Endothelial cell of umbilical vein (primary cell): ENCODE results near the gene KCNA2. TPM values are rescaled to one million over a fixed set of nuclear protein-coding genes. Genes with fewer than 3 reads are reported as not detected.

ENCODE experiments used
- BruUV-seq: library from RNA; stranded (reverse); fragments of 400-500 nt; replicated peaks from 2 replicates; lab custom pipeline; 2021; lab: Mats Ljungman, UMichigan
- CTCF ChIA-PET: fragments of 300-600, 350-600 bp; sonication (Branson Sonifier 250); formaldehyde crosslinking; loops from one replicate; lab custom pipeline; 2021; ENCODE audit warnings: antibody characterized with exemption, inconsistent platforms; lab: Charles Lee
- POLR2A ChIA-PET: fragments of 300-600, 350-600 bp; sonication (Branson Sonifier 250); formaldehyde crosslinking; loops from one replicate; lab custom pipeline; 2021; ENCODE audit warnings: antibody characterized with exemption, inconsistent platforms; lab: Charles Lee
- DNase-seq: peaks from one replicate; pipeline ENCODE4 v3.0.0-alpha.2; 2011; ENCODE audit warnings: low read depth, low spot score
- FAIRE-seq: peaks from 2 replicates; lab custom pipeline; 2011; peaks lifted over from hg19 to GRCh38; lab: Jason Lieb, UNC
- H2AFZ ChIP-seq: 2 replicates; pipeline ENCODE4 v1.6.0; 2012; ENCODE audit warnings: low read depth, low read length, control low read depth, inconsistent platforms
- H3K27ac ChIP-seq: 2 replicates; pipeline ENCODE4 v1.5.1; 2011; ENCODE audit warnings: low read depth, mild to moderate bottlenecking, control low read depth, low read length, moderate library complexity; ENCODE audit not compliant: insufficient read depth
- H3K27me3 ChIP-seq, 2 experiments: 2 replicates each; pipeline versions ENCODE4 v1.6.0 to v1.6.1; 2011; ENCODE audit warnings: low read length in 2 of 2, mixed read lengths in 1 of 2; ENCODE audit not compliant: control insufficient read depth in 2 of 2, insufficient read depth in 2 of 2
- H3K36me3 ChIP-seq, 2 experiments: 2 replicates in 1 of 2; 3 replicates in 1 of 2; pipeline ENCODE4 v1.5.1; 2011; ENCODE audit warnings: low read length in 2 of 2, mild to moderate bottlenecking in 1 of 2, moderate library complexity in 1 of 2; ENCODE audit not compliant: control insufficient read depth in 2 of 2, insufficient read depth in 2 of 2; ENCODE audit errors: extremely low read depth in 1 of 2
- H3K4me1 ChIP-seq: 3 replicates; pipeline ENCODE4 v1.5.1; 2011; ENCODE audit warnings: mild to moderate bottlenecking, low read length; ENCODE audit not compliant: control insufficient read depth, insufficient read depth; ENCODE audit errors: extremely low read depth
- H3K4me2 ChIP-seq: 2 replicates; pipeline ENCODE4 v1.6.1; 2011; ENCODE audit warnings: low read length, control low read depth, mixed read lengths; ENCODE audit not compliant: insufficient read depth
- H3K4me3 ChIP-seq, 3 experiments: fragments of 200-600 bp in 1 of 3; sonication (generic), shearing (Covaris generic) in 1 of 3; replicated peaks in 1 of 3; 2 replicates each; pipeline ENCODE4 v1.5.1; 2011 to 2016; ENCODE audit warnings: control low read depth in 3 of 3, low read length in 3 of 3, mild to moderate bottlenecking in 2 of 3, inconsistent platforms in 1 of 3, low read depth in 1 of 3, moderate library complexity in 1 of 3; ENCODE audit not compliant: insufficient read depth in 1 of 3
- H3K79me2 ChIP-seq: 2 replicates; pipeline ENCODE4 v1.6.0; 2012; ENCODE audit warnings: low read length, inconsistent platforms; ENCODE audit not compliant: control insufficient read depth, insufficient read depth
- H3K9ac ChIP-seq: replicated peaks from 2 replicates; pipeline ENCODE3; 2011; ENCODE audit warnings: low read length, control low read depth; ENCODE audit not compliant: insufficient read depth; ENCODE audit errors: extremely low read depth
- H3K9me1 ChIP-seq: replicated peaks from 3 replicates; pipeline ENCODE4 v1.6.0; 2011; ENCODE audit warnings: mild to moderate bottlenecking, low read length; ENCODE audit not compliant: control insufficient read depth, insufficient read depth; ENCODE audit errors: extremely low read depth
- H3K9me3 ChIP-seq: replicated peaks from 2 replicates; pipeline ENCODE4 v1.5.1; 2012; ENCODE audit warnings: low read length, inconsistent platforms; ENCODE audit not compliant: control insufficient read depth, insufficient read depth
- H4K20me1 ChIP-seq: replicated peaks from 2 replicates; pipeline ENCODE3; 2011; ENCODE audit warnings: mild to moderate bottlenecking, low read length; ENCODE audit not compliant: control insufficient read depth, insufficient read depth; ENCODE audit errors: extremely low read depth
- CTCF ChIP-seq, 2 donors: IDR thresholded peaks; 1 replicate in 1 of 2; 2 replicates in 1 of 2; pipeline ENCODE4 v1.5.1; 2011; ENCODE audit warnings: low read length in 2 of 2, mild to moderate bottlenecking in 2 of 2, moderate library complexity in 2 of 2, control low read depth in 1 of 2, inconsistent platforms in 1 of 2, low read depth in 1 of 2; ENCODE audit not compliant: insufficient read depth in 1 of 2; ENCODE audit errors: extremely low read depth in 1 of 2
- FOS ChIP-seq: IDR thresholded peaks from 2 replicates; pipeline ENCODE4 v1.6.1; 2011; ENCODE audit warnings: mild to moderate bottlenecking, low read length, moderate library complexity, borderline replicate concordance; ENCODE audit not compliant: insufficient read depth
- JUN ChIP-seq: IDR thresholded peaks from 2 replicates; pipeline ENCODE4 v1.6.1; 2011; ENCODE audit warnings: borderline replicate concordance, low read depth; ENCODE audit not compliant: insufficient read length, insufficient read depth
- MAX ChIP-seq: IDR thresholded peaks from 2 replicates; pipeline ENCODE4 v1.6.1; 2011; ENCODE audit not compliant: insufficient read depth, insufficient read length
- POLR2AphosphoS5 ChIP-seq: IDR thresholded peaks from 2 replicates; pipeline ENCODE4 v1.6.1; 2012; ENCODE audit warnings: low read depth, mild to moderate bottlenecking, control low read depth, low read length, moderate library complexity; ENCODE audit not compliant: insufficient read depth
- dilution Hi-C: fragments of 300-500 bp; cut with MboI; formaldehyde crosslinking; loops from one replicate; pipeline ENCODE4 v1.15.0; 2019; ENCODE audit warnings: low sequenced_read_pairs; ENCODE audit not compliant: extremely low pct_ligation_motif_present
- intact Hi-C: fragments of 100-400 bp; cut with micrococcal nuclease; formaldehyde crosslinking; loops from one replicate; pipeline ENCODE4 v1.10.0; 2022
- polyA plus RNA-seq, 4 experiments: library from polyadenylated mRNA; depleted of rRNA in 3 of 4; stranded (reverse) in 3 of 4; unstranded in 1 of 4; fragments of >200 nt; gene quantifications; 2 replicates each; pipeline versions ENCODE4 v1.2.1 to v1.2.3, GENCODE V29; 2011 to 2012; ENCODE audit warnings: missing spikeins in 1 of 4
- total RNA-seq: library from RNA; stranded (reverse); gene quantifications from 2 replicates; pipeline ENCODE4 v1.2.3, GENCODE V29; 2021

Gene KCNA2
- total and polyA plus RNA-seq, 2 donors (not counting 3 experiments of a cell fraction or from before 2014, with no cell fraction given), result not detected

- BruUV-seq, result no TSS peak
These were observed 2.1 kb upstream of the KCNA2 start for GRCh38 chr1:110608247-110608646.

More at GRCh38 chr1:110608247-110608646, 2.1 kb upstream of the KCNA2 start:
- intact Hi-C loops, result loop anchor here (5.0 kb wide), 1 partner anchor 46 kb away; no protein-coding TSS in a partner anchor
- Histone ChIP-seq H3K9me1 (no peaks in the 10 kb centered on the region), H3K4me2 (no peak overlapping the region), H3K36me3 (no peaks in the 10 kb centered on the region), H3K79me2 (no peaks in the 10 kb centered on the region), H4K20me1 (no peaks in the 10 kb centered on the region), H3K27ac (no peak overlapping the region), H3K9ac (no peak overlapping the region), H2AFZ (no peak overlapping the region), H3K4me1 (no peaks in the 10 kb centered on the region), H3K27me3 (peaks cover 50 to 60% of the 10 kb centered on the region in 2 experiments), H3K9me3 (no peaks in the 10 kb centered on the region), H3K4me3 (no peak overlapping the region)
- no peak for TF ChIP-seq FOS
- TF ChIP-seq POLR2AphosphoS5, result no peak
- no peak for TF ChIP-seq JUN
- TF ChIP-seq CTCF (IDR thresholded peaks at IDR 0.05; ENCODE audit: extremely low read depth in 1 of 2, insufficient read depth in 1 of 2, low read depth in 1 of 2, low read length in 2 of 2), result no peak
- no peak for TF ChIP-seq MAX
- POLR2A ChIA-PET, result no interaction called here
- no peak for DNase-seq
- FAIRE-seq, result no peak
- CTCF ChIA-PET, result interaction anchor here (3.5 kb wide), 1 partner anchor 11 kb away, joined by 18 read pairs; no protein-coding TSS in a partner anchor
- dilution Hi-C loops, result no loop called here
